ENCODE data around the gene KCNC1.

- no peak for TF ChIP-seq POLR2A (IDR thresholded peaks at IDR 0.05)
- TF ChIP-seq CTCF (IDR thresholded peaks at IDR 0.05) = no peak
These were observed 28.7 kb downstream of the KCNC1 start for GRCh38 chr11:17763244-17763643.
